Measurements from ENCODE around the gene VPS16. TPM values are rescaled to one million over a fixed set of nuclear protein-coding genes. Genes with fewer than 3 reads are reported as not detected.

Gene VPS16
- total and polyA plus RNA-seq, 2 donors: 37.0 to 93.3 TPM

DNA sequence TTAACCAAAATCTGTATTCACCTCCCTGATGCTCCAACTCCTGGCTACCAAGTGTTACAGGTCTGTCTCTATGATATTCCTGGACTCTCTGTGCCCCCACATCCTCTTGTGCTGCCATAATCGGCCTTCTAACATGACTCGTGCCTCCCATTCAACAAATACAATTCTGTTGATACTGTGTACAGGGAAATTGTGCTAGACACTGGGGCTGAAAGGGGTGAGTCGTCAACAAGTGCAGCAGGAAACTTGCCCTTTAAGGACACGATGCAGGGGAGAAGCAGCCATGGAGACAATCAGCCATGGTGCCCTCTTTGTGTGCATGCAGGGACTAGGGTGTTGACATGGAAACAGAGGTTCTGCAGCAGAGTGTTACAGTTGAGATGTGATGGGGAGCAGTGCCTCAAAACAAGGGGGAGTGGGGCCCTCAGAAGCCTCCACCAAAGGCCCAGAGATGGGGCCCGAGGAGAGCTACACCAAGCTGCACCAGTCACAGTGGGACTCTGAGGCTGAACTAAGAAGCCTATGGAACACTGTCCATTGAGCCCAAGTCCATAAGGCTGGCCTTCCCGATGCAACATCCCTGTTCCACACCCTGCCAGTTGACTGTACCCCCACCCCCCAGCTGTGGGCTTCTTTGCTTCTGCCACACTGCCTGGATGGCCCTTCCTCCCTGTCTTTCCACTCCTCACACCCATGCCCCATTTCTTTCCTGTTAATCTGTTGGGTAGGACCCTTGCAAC is 3.2 kb upstream of the VPS16 start:
- Histone ChIP-seq H3K9me3 (ENCODE audit: control insufficient read depth in 2 of 2, insufficient read depth in 1 of 2, low read length in 1 of 2) (no peaks in the 10 kb centered on the region), H3K4me3 (ENCODE audit: low read length in 2 of 2) (no peak overlapping the region), H3K27ac (ENCODE audit: low read depth in 1 of 2, low read length in 1 of 2) (no peak overlapping the region), H3K4me1 (ENCODE audit: control insufficient read depth in 2 of 2, insufficient read depth in 2 of 2, low read length in 2 of 2) (peaks cover 11 to 14% of the 10 kb centered on the region in 2 donors), H3K36me3 (ENCODE audit: control insufficient read depth in 2 of 2, insufficient read depth in 2 of 2, low read length in 1 of 2) (peaks cover 0 to 6% of the 10 kb centered on the region in 2 donors), H3K27me3 (ENCODE audit: control insufficient read depth in 2 of 2, insufficient read depth in 1 of 2, low read length in 1 of 2) (no peaks in the 10 kb centered on the region)
- 94% methylated on average over 6 of the region's 6 CpGs for WGBS
- DNase-seq (ENCODE audit: low read depth in 6 of 9, low spot score in 9 of 9): no peak

GRCh38 chr20:2838170-2838797 is 2.3 kb upstream of the VPS16 start:
- Histone ChIP-seq H3K4me1 (ENCODE audit: control insufficient read depth in 2 of 2, insufficient read depth in 2 of 2, low read length in 2 of 2) (peaks cover 11 to 14% of the 10 kb centered on the region in 2 donors), H3K27me3 (ENCODE audit: control insufficient read depth in 2 of 2, insufficient read depth in 1 of 2, low read length in 1 of 2) (no peaks in the 10 kb centered on the region), H3K36me3 (ENCODE audit: control insufficient read depth in 2 of 2, insufficient read depth in 2 of 2, low read length in 1 of 2) (peaks cover 0 to 6% of the 10 kb centered on the region in 2 donors), H3K27ac (ENCODE audit: low read depth in 1 of 2, low read length in 1 of 2) (no peak overlapping the region), H3K9me3 (ENCODE audit: control insufficient read depth in 2 of 2, insufficient read depth in 1 of 2, low read length in 1 of 2) (no peaks in the 10 kb centered on the region), H3K4me3 (ENCODE audit: low read length in 2 of 2) (no peak overlapping the region)
- no peak for DNase-seq (ENCODE audit: low read depth in 6 of 9, low spot score in 9 of 9)
- WGBS: 97% methylated on average over 19 of the region's 19 CpGs

DNA sequence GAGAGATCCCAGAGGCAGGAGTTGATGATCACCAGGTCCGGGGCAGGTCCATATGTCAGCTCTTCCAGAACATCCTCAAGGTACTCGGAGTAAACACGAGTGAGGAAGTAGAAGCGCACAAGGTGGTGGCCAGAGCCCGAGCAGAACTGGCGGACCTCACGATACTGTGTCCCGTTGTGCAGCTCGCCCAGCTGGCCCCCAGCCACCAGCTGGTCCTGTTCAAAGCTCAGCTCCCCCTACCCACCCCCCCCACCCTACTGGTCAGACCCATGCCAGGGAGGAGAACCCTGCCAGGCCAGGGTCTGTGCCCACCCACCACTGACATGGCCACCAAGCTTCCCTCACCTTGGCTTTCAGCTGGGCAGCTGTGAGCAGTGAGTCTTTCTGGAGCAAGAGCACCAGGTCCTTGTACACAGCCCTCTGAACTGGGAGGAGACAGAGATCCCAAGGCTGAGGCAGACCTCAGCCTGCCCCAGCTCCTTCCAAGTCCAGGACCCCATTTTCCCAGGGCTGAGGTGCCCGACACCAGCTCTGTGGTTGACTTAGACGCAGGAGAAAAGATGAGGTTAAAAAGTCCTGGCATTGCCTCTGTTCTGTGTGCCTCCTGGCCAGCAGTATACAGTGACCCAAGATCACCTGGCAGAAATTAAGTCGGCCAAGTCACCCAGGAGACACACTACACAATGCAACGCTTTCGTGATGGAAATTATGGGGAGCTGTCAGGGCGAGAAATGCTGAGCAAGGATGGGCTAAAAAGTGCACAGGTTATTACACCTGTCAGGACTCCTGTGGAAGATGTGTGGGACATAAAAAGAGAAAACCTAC is 1.5 kb upstream of the VPS16 start:
- Histone ChIP-seq H3K4me1 (ENCODE audit: control insufficient read depth in 2 of 2, insufficient read depth in 2 of 2, low read length in 2 of 2) (peaks cover 11 to 14% of the 10 kb centered on the region in 2 donors), H3K9me3 (ENCODE audit: control insufficient read depth in 2 of 2, insufficient read depth in 1 of 2, low read length in 1 of 2) (no peaks in the 10 kb centered on the region), H3K27me3 (ENCODE audit: control insufficient read depth in 2 of 2, insufficient read depth in 1 of 2, low read length in 1 of 2) (no peaks in the 10 kb centered on the region), H3K4me3 (ENCODE audit: low read length in 2 of 2) (no peak overlapping the region), H3K36me3 (ENCODE audit: control insufficient read depth in 2 of 2, insufficient read depth in 2 of 2, low read length in 1 of 2) (peaks cover 0 to 6% of the 10 kb centered on the region in 2 donors), H3K27ac (ENCODE audit: low read depth in 1 of 2, low read length in 1 of 2) (no peak overlapping the region)
- WGBS: 97% methylated on average over 15 of the region's 15 CpGs
- no peak for DNase-seq (ENCODE audit: low read depth in 6 of 9, low spot score in 9 of 9)

DNA sequence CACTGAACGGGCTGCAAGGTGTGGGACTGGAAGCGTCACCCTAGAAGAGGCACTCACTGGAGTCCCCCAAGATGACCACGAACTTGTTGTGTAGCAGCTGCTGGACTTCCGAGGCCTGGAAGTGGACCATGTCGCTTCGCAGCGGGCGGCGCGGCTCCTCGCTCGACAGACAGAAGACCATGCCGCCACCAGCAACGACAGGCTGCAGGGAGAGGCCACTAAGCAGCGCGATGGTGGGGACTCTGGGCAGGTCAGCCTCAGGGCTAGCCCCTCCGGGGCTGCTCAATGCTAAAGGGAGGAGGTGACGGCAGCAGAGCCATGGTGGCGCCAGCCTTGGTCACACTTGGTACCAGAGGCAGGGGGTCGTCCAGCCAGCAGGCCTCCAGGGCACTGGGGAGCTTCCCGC is 810 bp upstream of the VPS16 start:
- Histone ChIP-seq H3K4me1 (ENCODE audit: control insufficient read depth in 2 of 2, insufficient read depth in 2 of 2, low read length in 2 of 2) (peaks cover 11 to 14% of the 10 kb centered on the region in 2 donors), H3K27me3 (ENCODE audit: control insufficient read depth in 2 of 2, insufficient read depth in 1 of 2, low read length in 1 of 2) (no peaks in the 10 kb centered on the region), H3K27ac (ENCODE audit: low read depth in 1 of 2, low read length in 1 of 2) (no peak overlapping the region), H3K9me3 (ENCODE audit: control insufficient read depth in 2 of 2, insufficient read depth in 1 of 2, low read length in 1 of 2) (no peaks in the 10 kb centered on the region), H3K4me3 (ENCODE audit: low read length in 2 of 2) (peak overlapping the region; percentile 76 to 86), H3K36me3 (ENCODE audit: control insufficient read depth in 2 of 2, insufficient read depth in 2 of 2, low read length in 1 of 2) (peaks cover 0 to 6% of the 10 kb centered on the region in 2 donors)
- 89% methylated on average over 21 of the region's 21 CpGs for WGBS
- no peak for DNase-seq (ENCODE audit: low read depth in 6 of 9, low spot score in 9 of 9)

GRCh38 chr20:2840967-2841531 is 504 bp downstream of the VPS16 start:
- WGBS: 14% methylated on average over 33 of the region's 33 CpGs
- H3K4me3 ChIP-seq (ENCODE audit: low read length in 2 of 2): peak overlapping the region; percentile 76 to 86

DNA sequence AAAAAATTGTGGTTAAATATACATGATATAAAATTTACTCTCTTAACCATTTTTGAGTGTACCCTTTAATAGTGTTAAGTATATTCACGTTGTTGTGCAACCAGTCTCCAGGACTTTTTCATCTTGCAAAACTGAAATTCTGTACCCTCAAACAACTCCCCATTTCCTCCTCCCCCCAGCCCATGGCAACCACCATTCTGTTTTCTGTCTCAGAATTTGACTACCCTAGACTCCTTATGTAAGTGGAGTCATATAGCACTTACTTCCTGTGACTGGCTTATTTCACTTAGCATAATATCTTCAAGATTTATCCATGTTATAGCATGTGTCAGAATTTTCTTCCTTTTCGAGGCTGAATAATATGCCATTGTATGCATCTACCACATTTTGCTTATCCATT is 5.1 kb downstream of the VPS16 start:
- Histone ChIP-seq H3K27me3 (ENCODE audit: control insufficient read depth in 2 of 2, insufficient read depth in 1 of 2, low read length in 1 of 2) (no peaks in the 10 kb centered on the region), H3K9me3 (ENCODE audit: control insufficient read depth in 2 of 2, insufficient read depth in 1 of 2, low read length in 1 of 2) (no peaks in the 10 kb centered on the region), H3K36me3 (ENCODE audit: control insufficient read depth in 2 of 2, insufficient read depth in 2 of 2, low read length in 1 of 2) (no peaks in the 10 kb centered on the region), H3K4me1 (ENCODE audit: control insufficient read depth in 2 of 2, insufficient read depth in 2 of 2, low read length in 2 of 2) (peaks cover 4 to 10% of the 10 kb centered on the region in 2 donors), H3K4me3 (ENCODE audit: low read length in 2 of 2) (no peak overlapping the region), H3K27ac (ENCODE audit: low read depth in 1 of 2, low read length in 1 of 2) (no peak overlapping the region)
- no peak for DNase-seq (ENCODE audit: low read depth in 6 of 9, low spot score in 9 of 9)
- WGBS: 88% methylated on average over 2 of the region's 2 CpGs

More at GRCh38 chr20:2840967-2841531, 504 bp downstream of the VPS16 start:
- no peaks in the 10 kb centered on the region for H3K27me3 ChIP-seq (ENCODE audit: control insufficient read depth in 2 of 2, insufficient read depth in 1 of 2, low read length in 1 of 2)
- DNase-seq (ENCODE audit: low read depth in 6 of 9, low spot score in 9 of 9): peak in 3 of 9 donors; percentile 4 to 29 (median 28)
- peaks cover 0 to 6% of the 10 kb centered on the region in 2 donors for H3K36me3 ChIP-seq (ENCODE audit: control insufficient read depth in 2 of 2, insufficient read depth in 2 of 2, low read length in 1 of 2)
- no peaks in the 10 kb centered on the region for H3K9me3 ChIP-seq (ENCODE audit: control insufficient read depth in 2 of 2, insufficient read depth in 1 of 2, low read length in 1 of 2)
- H3K27ac ChIP-seq (ENCODE audit: low read depth in 1 of 2, low read length in 1 of 2): peak overlapping the region in 1 of 2 donors; percentile 12
- peaks cover 11 to 14% of the 10 kb centered on the region in 2 donors for H3K4me1 ChIP-seq (ENCODE audit: control insufficient read depth in 2 of 2, insufficient read depth in 2 of 2, low read length in 2 of 2)

DNA sequence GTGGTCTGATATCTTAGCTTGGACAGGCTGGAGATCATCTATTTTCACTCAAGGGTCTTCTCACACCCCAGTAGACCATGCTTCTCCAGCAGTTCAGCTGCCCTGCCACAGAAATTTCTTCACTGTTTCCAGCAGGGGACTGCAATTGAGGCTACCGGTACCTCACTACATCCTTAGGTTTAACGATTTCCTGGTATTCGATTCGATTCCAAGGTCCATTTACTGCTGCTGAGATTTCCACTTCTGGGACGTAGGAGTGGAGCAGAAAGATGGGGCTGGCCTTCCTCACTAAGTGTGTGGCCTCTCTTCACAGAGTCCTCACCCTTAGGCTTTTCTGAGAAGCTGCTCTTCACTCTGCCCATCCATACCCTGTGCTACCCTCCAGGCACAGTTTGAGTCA is 6.2 kb downstream of the VPS16 start:
- Histone ChIP-seq H3K27ac (ENCODE audit: low read depth in 1 of 2, low read length in 1 of 2) (no peak overlapping the region), H3K4me3 (ENCODE audit: low read length in 2 of 2) (no peak overlapping the region), H3K27me3 (ENCODE audit: control insufficient read depth in 2 of 2, insufficient read depth in 1 of 2, low read length in 1 of 2) (no peaks in the 10 kb centered on the region), H3K36me3 (ENCODE audit: control insufficient read depth in 2 of 2, insufficient read depth in 2 of 2, low read length in 1 of 2) (no peaks in the 10 kb centered on the region), H3K9me3 (ENCODE audit: control insufficient read depth in 2 of 2, insufficient read depth in 1 of 2, low read length in 1 of 2) (no peaks in the 10 kb centered on the region), H3K4me1 (ENCODE audit: control insufficient read depth in 2 of 2, insufficient read depth in 2 of 2, low read length in 2 of 2) (peaks cover 0 to 2% of the 10 kb centered on the region in 2 donors)
- 98% methylated on average over 5 of the region's 5 CpGs for WGBS
- no peak for DNase-seq (ENCODE audit: low read depth in 6 of 9, low spot score in 9 of 9)

GRCh38 chr20:2847802-2848201 is 7.3 kb downstream of the VPS16 start:
- peaks cover 0 to 5% of the 10 kb centered on the region in 2 donors for H3K4me1 ChIP-seq (ENCODE audit: control insufficient read depth in 2 of 2, insufficient read depth in 2 of 2, low read length in 2 of 2)
- H3K36me3 ChIP-seq (ENCODE audit: control insufficient read depth in 2 of 2, insufficient read depth in 2 of 2, low read length in 1 of 2): no peaks in the 10 kb centered on the region
- H3K27ac ChIP-seq (ENCODE audit: low read depth in 1 of 2, low read length in 1 of 2): no peak overlapping the region
- DNase-seq (ENCODE audit: low read depth in 6 of 9, low spot score in 9 of 9): no peak
- H3K27me3 ChIP-seq (ENCODE audit: control insufficient read depth in 2 of 2, insufficient read depth in 1 of 2, low read length in 1 of 2): no peaks in the 10 kb centered on the region
- no peak overlapping the region for H3K4me3 ChIP-seq (ENCODE audit: low read length in 2 of 2)
- WGBS: 95% methylated on average over 4 of the region's 4 CpGs
- H3K9me3 ChIP-seq (ENCODE audit: control insufficient read depth in 2 of 2, insufficient read depth in 1 of 2, low read length in 1 of 2): no peaks in the 10 kb centered on the region
